ENCODE measurements around the gene ZNF556. TPM values are rescaled to one million over a fixed set of nuclear protein-coding genes. Genes with fewer than 3 reads are reported as not detected.
A peak's percentile ranks its signal among the peaks of the same experiment; 100 is the strongest.
"Not testable (repeated sequence)": the region's sequence is repeated elsewhere in the genome, so short reads cannot be mapped to it uniquely, and the experiment has no call there.

ZNF556 gene
- total and polyA plus RNA-seq, 4 donors = 0.02 to 0.09 TPM; not detected in 2

- Histone ChIP-seq H3K9me3 (ENCODE audit: control insufficient read depth in 4 of 4, insufficient read depth in 3 of 4, low read length in 3 of 4) (peaks cover 0 to 3% (median 2%) of the 10 kb centered on the region in 4 donors), H3K9ac (ENCODE audit: insufficient read depth in 1 of 2, low read length in 2 of 2) (peak within 1 kb of the TSS in 1 of 2 donors; percentile 58), H3K4me3 (peak within 1 kb of the TSS; percentile 87), H3K36me3 (ENCODE audit: control insufficient read depth in 4 of 4, insufficient read depth in 4 of 4, low read length in 4 of 4) (no peaks in the 10 kb centered on the region), H3K27me3 (ENCODE audit: control insufficient read depth in 3 of 3, insufficient read depth in 3 of 3, low read length in 2 of 3) (no peaks in the 10 kb centered on the region), H3K4me1 (ENCODE audit: control insufficient read depth in 5 of 5, insufficient read depth in 5 of 5, low read length in 5 of 5) (peaks cover 0 to 5% (median 0%) of the 10 kb centered on the region in 5 donors), H3K27ac (ENCODE audit: low read depth in 1 of 2, low read length in 1 of 2) (peak within 1 kb of the TSS; percentile 94)
- TF ChIP-seq, protein P1, sequence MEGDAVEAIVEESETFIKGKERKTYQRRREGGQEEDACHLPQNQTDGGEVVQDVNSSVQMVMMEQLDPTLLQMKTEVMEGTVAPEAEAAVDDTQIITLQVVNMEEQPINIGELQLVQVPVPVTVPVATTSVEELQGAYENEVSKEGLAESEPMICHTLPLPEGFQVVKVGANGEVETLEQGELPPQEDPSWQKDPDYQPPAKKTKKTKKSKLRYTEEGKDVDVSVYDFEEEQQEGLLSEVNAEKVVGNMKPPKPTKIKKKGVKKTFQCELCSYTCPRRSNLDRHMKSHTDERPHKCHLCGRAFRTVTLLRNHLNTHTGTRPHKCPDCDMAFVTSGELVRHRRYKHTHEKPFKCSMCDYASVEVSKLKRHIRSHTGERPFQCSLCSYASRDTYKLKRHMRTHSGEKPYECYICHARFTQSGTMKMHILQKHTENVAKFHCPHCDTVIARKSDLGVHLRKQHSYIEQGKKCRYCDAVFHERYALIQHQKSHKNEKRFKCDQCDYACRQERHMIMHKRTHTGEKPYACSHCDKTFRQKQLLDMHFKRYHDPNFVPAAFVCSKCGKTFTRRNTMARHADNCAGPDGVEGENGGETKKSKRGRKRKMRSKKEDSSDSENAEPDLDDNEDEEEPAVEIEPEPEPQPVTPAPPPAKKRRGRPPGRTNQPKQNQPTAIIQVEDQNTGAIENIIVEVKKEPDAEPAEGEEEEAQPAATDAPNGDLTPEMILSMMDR (IDR thresholded peaks at IDR 0.05; ENCODE audit: control extremely low read depth, extremely low read depth) = no peak
- ATAC-seq (ENCODE audit: insufficient read depth, low FRiP score) (peak; percentile 98), DNase-seq (peak; percentile 99 to 100 (median 99))
- WGBS, 2 donors = 1% methylated on average over 86 to 99 of the region's 100 CpGs
Measured at GRCh38 chr19:2900296-2901252, 33.4 kb downstream of the ZNF556 start, which contains the start of gene ZNF57. TSS of gene ZNF57 (plus strand) at chr19:2900928. CDS start at chr19:2901046, 118 bp downstream.

DNA sequence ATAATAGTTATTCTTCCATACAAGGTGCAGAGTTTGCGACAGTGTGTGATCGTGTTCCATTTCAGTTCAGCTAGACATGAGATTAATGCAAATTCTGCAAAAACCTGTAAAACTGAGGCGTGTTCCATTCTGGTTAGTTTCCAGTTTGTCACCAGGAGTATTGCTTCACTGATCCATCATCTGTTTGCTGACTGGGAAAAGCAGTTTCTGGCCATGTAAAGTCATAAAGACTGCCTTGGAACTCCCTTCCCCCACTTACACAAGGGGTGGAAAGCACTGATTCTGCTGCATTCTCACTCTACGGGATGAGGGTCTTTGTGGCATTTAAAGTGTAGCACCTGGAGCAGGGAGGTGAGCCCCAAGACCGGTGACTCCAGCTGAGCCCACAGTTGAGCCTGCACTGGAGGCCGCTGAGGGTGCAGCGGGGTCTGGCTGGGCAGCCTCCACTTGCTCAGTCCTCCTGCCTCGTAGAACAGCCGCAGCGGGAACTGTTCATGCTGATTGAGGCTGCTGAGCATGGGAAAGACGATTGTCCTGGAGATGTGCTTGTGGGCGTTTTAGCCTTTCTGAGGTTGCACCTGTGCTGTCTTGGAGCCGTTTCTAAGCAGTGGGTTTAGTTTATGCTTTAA is 35.6 kb downstream of the ZNF556 start:
- peaks cover 0 to 6% (median 0%) of the 10 kb centered on the region in 5 donors for H3K4me1 ChIP-seq (ENCODE audit: control insufficient read depth in 5 of 5, insufficient read depth in 5 of 5, low read length in 5 of 5)
- H3K9ac ChIP-seq (ENCODE audit: insufficient read depth in 1 of 2, low read length in 2 of 2) = no peak overlapping the region
- DNase-seq (no peak), ATAC-seq (ENCODE audit: insufficient read depth, low FRiP score) (no peak)
- H3K36me3 ChIP-seq (ENCODE audit: control insufficient read depth in 4 of 4, insufficient read depth in 4 of 4, low read length in 4 of 4) = peaks cover 0 to 2% (median 0%) of the 10 kb centered on the region in 4 donors
- no peak overlapping the region for H3K4me3 ChIP-seq
- TF ChIP-seq, protein P1 (IDR thresholded peaks at IDR 0.05; ENCODE audit: control extremely low read depth, extremely low read depth) = no peak
- H3K27ac ChIP-seq (ENCODE audit: low read depth in 1 of 2, low read length in 1 of 2) = peak overlapping the region in 1 of 2 donors; percentile 1
- 84 to 92% methylated on average over 13 of the region's 13 CpGs for WGBS, 2 donors
- no peaks in the 10 kb centered on the region for H3K9me3 ChIP-seq (ENCODE audit: control insufficient read depth in 4 of 4, insufficient read depth in 3 of 4, low read length in 3 of 4)
- no peaks in the 10 kb centered on the region for H3K27me3 ChIP-seq (ENCODE audit: control insufficient read depth in 3 of 3, insufficient read depth in 3 of 3, low read length in 2 of 3)

GRCh38 chr19:2903326-2903725 is 36.2 kb downstream of the ZNF556 start:
- not testable (repeated sequence) for DNase-seq; H3K27ac ChIP-seq (ENCODE audit: low read depth in 1 of 2, low read length in 1 of 2); H3K4me1 ChIP-seq (ENCODE audit: control insufficient read depth in 5 of 5, insufficient read depth in 5 of 5, low read length in 5 of 5); H3K27me3 ChIP-seq (ENCODE audit: control insufficient read depth in 3 of 3, insufficient read depth in 3 of 3, low read length in 2 of 3); H3K4me3 ChIP-seq; H3K9ac ChIP-seq (ENCODE audit: insufficient read depth in 1 of 2, low read length in 2 of 2); H3K36me3 ChIP-seq (ENCODE audit: control insufficient read depth in 4 of 4, insufficient read depth in 4 of 4, low read length in 4 of 4); H3K9me3 ChIP-seq (ENCODE audit: control insufficient read depth in 4 of 4, insufficient read depth in 3 of 4, low read length in 3 of 4); ATAC-seq (ENCODE audit: insufficient read depth, low FRiP score)
- WGBS, 2 donors = 93 to 95% methylated on average over 13 of the region's 13 CpGs

All from lung (tissue), 12 donors.